ENCODE measurements around the gene IRF2.

The IRF2 gene

DNA sequence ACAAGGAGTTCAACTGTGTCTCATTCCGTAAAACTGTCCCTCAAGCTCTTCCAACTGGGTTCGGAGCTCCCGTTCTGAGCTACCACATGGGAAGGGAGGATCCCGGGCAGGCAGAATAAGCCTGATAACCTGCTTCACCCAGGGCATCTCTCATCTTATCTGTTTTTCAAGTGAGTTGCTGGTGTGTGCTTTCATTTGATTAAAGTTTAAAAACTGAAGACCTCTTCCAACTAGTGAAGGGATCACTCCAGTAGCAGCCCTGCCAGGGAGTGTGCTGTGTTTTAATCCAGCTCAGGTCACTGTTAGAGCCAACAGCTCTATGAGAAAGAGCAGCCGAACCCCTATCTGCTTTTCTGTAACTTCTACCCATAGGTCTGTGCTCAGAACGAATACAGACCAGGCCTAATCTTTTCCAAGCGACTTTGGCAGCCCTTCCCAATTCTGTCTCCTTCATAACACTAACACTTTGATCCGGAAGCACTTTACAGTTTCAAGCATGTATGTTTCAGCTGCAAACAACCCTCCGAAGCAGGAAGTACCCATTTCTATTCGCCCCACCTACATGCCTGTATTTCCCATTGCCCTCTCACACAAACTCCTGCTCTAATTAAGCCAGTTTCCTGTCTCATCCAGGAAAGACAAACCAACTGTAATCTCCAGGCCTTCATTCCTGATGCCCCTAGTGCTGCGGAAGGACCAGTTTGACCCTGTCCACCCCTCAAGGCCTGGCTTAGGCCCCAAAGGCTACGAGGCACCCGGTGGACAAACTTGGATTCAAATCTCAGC, 60.9 kb downstream of the IRF2 start:
- no peaks in the 10 kb centered on the region for H3K9me3 ChIP-seq (ENCODE audit: control insufficient read depth in 2 of 2, low read length in 2 of 2)
- H3K9ac ChIP-seq (ENCODE audit: low read depth in 1 of 2, low read length in 2 of 2) = peak overlapping the region in 1 of 2 donors; percentile 41
- peaks cover 21 to 33% of the 10 kb centered on the region in 2 donors for H3K36me3 ChIP-seq (ENCODE audit: control insufficient read depth in 2 of 2, insufficient read depth in 2 of 2, low read length in 2 of 2)
- H3K4me1 ChIP-seq (ENCODE audit: control insufficient read depth in 2 of 2, insufficient read depth in 2 of 2, low read length in 2 of 2) = peaks cover 17 to 23% of the 10 kb centered on the region in 2 donors
- H3K27ac ChIP-seq (ENCODE audit: low read depth in 2 of 2, low read length in 2 of 2) = peak overlapping the region; percentile 75 to 80
- no peak overlapping the region for H3K4me3 ChIP-seq (ENCODE audit: low read length in 2 of 2)
- no peaks in the 10 kb centered on the region for H3K27me3 ChIP-seq (ENCODE audit: control insufficient read depth in 2 of 2, insufficient read depth in 2 of 2, low read length in 2 of 2)

DNA sequence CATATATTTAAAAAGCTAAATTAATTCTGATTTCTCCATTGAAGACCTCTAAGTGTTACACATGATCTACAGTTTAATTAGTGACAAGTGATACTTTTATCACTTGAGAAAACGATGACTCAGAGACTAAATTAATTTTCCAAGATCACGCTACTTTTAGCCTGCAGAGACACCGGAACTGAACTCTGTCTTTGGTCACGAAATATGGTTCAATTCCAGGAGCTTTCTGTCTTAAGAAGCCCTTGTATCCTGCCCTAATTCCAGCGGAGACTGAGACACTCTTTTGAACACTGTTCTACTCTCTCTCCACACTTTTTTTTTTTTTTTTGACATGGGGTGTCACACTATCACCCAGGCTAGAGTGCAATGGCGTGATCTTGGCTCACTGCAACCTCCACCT, 63.6 kb downstream of the IRF2 start:
- no peak overlapping the region for H3K27ac ChIP-seq (ENCODE audit: low read depth in 2 of 2, low read length in 2 of 2)
- peaks cover 28 to 31% of the 10 kb centered on the region in 2 donors for H3K4me1 ChIP-seq (ENCODE audit: control insufficient read depth in 2 of 2, insufficient read depth in 2 of 2, low read length in 2 of 2)
- no peak overlapping the region for H3K9ac ChIP-seq (ENCODE audit: low read depth in 1 of 2, low read length in 2 of 2)
- no peak overlapping the region for H3K4me3 ChIP-seq (ENCODE audit: low read length in 2 of 2)
- peaks cover 16 to 32% of the 10 kb centered on the region in 2 donors for H3K36me3 ChIP-seq (ENCODE audit: control insufficient read depth in 2 of 2, insufficient read depth in 2 of 2, low read length in 2 of 2)
- H3K9me3 ChIP-seq (ENCODE audit: control insufficient read depth in 2 of 2, low read length in 2 of 2) = no peaks in the 10 kb centered on the region
- H3K27me3 ChIP-seq (ENCODE audit: control insufficient read depth in 2 of 2, insufficient read depth in 2 of 2, low read length in 2 of 2) = no peaks in the 10 kb centered on the region

DNA sequence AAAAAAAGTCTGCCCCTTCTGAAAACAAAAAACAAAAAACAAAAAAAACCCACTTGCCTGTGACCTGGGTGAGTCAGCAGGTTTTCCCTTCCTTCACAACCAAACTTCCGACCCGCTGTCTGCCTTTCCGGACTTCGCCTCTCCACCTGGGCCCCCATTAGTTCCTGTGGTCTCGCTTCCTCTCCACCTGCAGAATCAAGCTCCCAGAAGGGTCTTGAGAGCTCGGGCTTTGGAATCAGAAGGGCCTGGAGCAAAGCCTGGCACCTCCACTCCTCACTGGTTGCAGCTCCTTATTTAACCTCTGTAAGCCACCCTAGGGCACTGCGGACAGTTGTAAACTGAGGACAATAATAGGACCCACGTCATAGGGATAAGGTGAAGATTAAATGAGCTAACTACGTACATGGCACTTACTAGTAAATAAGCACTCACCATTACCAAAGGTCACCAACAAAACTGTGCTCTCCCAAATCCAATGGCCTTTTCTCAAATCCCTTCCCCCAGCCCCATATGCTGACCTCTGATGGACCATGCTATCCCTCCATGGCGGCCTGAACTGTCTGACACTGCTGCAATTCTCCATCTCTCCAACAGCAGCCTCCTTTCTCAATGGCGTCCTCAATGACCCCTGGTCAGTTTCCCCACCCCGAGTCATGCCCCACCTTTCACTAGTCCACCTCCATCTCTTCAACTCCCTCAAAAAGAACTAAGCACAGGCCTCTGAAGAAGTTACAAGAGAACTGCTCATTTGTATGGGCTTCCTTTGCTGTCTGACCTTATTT, 64.2 kb downstream of the IRF2 start:
- Histone ChIP-seq H3K36me3 (ENCODE audit: control insufficient read depth in 2 of 2, insufficient read depth in 2 of 2, low read length in 2 of 2) (peaks cover 19 to 32% of the 10 kb centered on the region in 2 donors), H3K4me3 (ENCODE audit: low read length in 2 of 2) (no peak overlapping the region), H3K27ac (ENCODE audit: low read depth in 2 of 2, low read length in 2 of 2) (no peak overlapping the region), H3K4me1 (ENCODE audit: control insufficient read depth in 2 of 2, insufficient read depth in 2 of 2, low read length in 2 of 2) (peaks cover 28 to 32% of the 10 kb centered on the region in 2 donors), H3K9ac (ENCODE audit: low read depth in 1 of 2, low read length in 2 of 2) (no peak overlapping the region), H3K27me3 (ENCODE audit: control insufficient read depth in 2 of 2, insufficient read depth in 2 of 2, low read length in 2 of 2) (no peaks in the 10 kb centered on the region), H3K9me3 (ENCODE audit: control insufficient read depth in 2 of 2, low read length in 2 of 2) (no peaks in the 10 kb centered on the region)

DNA sequence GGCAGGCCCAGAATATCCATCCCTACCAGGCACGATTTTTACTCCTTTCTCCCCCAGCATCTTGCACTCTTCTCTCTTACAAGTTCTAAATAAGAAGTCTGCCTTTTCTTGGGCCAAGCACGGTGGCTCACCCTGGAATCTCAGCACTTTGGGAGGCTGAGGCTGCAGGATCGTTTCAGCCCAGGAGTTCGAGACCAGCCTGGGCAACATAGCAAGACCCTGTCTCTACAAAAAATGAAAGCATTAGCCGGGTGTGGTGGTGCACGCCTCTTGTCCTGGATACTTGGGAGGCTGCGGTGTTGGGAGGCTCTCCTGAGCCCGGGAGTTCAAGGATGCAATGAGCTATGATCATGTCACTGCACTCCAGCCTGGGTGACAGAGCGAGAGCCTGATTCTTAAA, 64.8 kb downstream of the IRF2 start:
- Histone ChIP-seq H3K27ac (ENCODE audit: low read depth in 2 of 2, low read length in 2 of 2) (peak overlapping the region in 1 of 2 donors; percentile 11), H3K27me3 (ENCODE audit: control insufficient read depth in 2 of 2, insufficient read depth in 2 of 2, low read length in 2 of 2) (no peaks in the 10 kb centered on the region), H3K9me3 (ENCODE audit: control insufficient read depth in 2 of 2, low read length in 2 of 2) (no peaks in the 10 kb centered on the region), H3K9ac (ENCODE audit: low read depth in 1 of 2, low read length in 2 of 2) (no peak overlapping the region), H3K4me1 (ENCODE audit: control insufficient read depth in 2 of 2, insufficient read depth in 2 of 2, low read length in 2 of 2) (peaks cover 28 to 32% of the 10 kb centered on the region in 2 donors), H3K4me3 (ENCODE audit: low read length in 2 of 2) (no peak overlapping the region), H3K36me3 (ENCODE audit: control insufficient read depth in 2 of 2, insufficient read depth in 2 of 2, low read length in 2 of 2) (peaks cover 18 to 37% of the 10 kb centered on the region in 2 donors)

DNA sequence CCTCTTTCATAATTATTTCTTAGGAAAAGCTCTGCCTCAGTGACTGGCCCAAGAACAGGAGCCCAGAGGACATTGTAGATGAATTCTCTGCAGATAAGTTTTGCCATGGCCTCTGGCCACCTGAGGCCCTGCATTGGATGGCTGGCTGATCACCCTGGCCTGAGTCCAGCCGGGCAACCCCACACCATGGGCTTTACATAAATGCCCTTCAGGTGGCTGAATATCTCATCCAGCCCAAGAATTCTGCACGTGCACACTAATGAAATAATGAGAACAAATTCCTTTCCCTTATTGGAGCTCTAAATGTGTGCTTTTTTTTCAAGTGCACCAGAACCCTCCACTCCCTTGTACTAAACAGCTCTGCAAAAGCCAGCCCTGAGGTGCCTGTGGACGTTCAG, 65.7 kb downstream of the IRF2 start:
- Histone ChIP-seq H3K4me3 (ENCODE audit: low read length in 2 of 2) (no peak overlapping the region), H3K9ac (ENCODE audit: low read depth in 1 of 2, low read length in 2 of 2) (no peak overlapping the region), H3K9me3 (ENCODE audit: control insufficient read depth in 2 of 2, low read length in 2 of 2) (no peaks in the 10 kb centered on the region), H3K36me3 (ENCODE audit: control insufficient read depth in 2 of 2, insufficient read depth in 2 of 2, low read length in 2 of 2) (peaks cover 22 to 34% of the 10 kb centered on the region in 2 donors), H3K27me3 (ENCODE audit: control insufficient read depth in 2 of 2, insufficient read depth in 2 of 2, low read length in 2 of 2) (no peaks in the 10 kb centered on the region), H3K27ac (ENCODE audit: low read depth in 2 of 2, low read length in 2 of 2) (no peak overlapping the region), H3K4me1 (ENCODE audit: control insufficient read depth in 2 of 2, insufficient read depth in 2 of 2, low read length in 2 of 2) (peaks cover 22 to 26% of the 10 kb centered on the region in 2 donors)

DNA sequence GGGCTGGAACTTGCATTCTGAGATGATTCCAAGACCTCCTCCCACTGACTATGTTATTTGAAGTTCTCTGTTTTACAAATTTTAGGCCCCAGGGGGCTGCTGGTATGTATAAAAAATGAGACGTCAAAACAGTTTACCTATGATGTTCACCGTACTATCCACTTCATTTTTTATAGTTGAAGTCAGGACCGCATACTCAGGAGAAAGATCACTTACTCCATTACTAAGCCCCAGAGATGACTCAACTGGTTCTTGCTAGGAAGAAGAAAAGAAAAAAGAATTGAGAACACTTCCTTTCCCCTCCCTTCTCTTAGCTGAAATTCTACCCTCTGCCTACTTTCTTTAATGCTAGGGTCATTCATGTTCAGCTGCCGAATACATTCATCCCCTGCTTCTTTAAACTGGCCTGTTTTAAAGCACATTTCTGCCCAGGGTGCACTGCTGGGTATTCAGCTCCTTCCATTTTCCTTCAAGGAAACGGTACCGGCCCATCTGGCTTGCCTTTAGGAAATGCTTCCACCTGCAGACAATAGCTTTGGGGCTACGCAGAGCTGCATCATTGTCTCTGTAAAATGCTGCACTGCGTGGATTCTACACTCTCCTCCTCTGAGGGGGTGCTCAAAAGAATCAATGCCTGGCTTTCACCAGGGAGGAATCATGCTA, 66.2 kb downstream of the IRF2 start:
- Histone ChIP-seq H3K27me3 (ENCODE audit: control insufficient read depth in 2 of 2, insufficient read depth in 2 of 2, low read length in 2 of 2) (no peaks in the 10 kb centered on the region), H3K9me3 (ENCODE audit: control insufficient read depth in 2 of 2, low read length in 2 of 2) (no peaks in the 10 kb centered on the region), H3K4me3 (ENCODE audit: low read length in 2 of 2) (no peak overlapping the region), H3K4me1 (ENCODE audit: control insufficient read depth in 2 of 2, insufficient read depth in 2 of 2, low read length in 2 of 2) (peaks cover 17 to 26% of the 10 kb centered on the region in 2 donors), H3K27ac (ENCODE audit: low read depth in 2 of 2, low read length in 2 of 2) (no peak overlapping the region), H3K36me3 (ENCODE audit: control insufficient read depth in 2 of 2, insufficient read depth in 2 of 2, low read length in 2 of 2) (peaks cover 27 to 40% of the 10 kb centered on the region in 2 donors), H3K9ac (ENCODE audit: low read depth in 1 of 2, low read length in 2 of 2) (peak overlapping the region in 1 of 2 donors; percentile 24)

DNA sequence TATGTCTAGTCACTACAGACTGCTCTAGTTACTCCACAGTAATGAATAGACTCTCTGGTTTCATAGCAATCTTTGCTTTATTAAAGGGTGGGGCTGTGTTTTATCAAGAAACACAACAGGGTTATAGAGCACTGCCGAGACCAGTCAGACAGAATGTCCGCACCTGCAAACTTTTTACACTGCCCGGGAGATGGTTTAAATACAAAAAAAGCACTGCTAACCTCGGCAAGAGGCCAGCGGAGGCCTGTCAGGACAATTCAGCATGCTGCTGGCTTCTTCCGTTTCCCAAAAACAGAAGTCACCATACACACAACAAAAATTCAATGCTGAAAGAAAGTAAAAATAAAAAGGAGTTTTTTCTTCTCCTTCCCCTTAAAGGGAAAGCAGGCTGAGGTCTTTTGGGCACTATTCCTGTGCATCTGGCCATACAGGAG, 67.4 kb downstream of the IRF2 start:
- Histone ChIP-seq H3K36me3 (ENCODE audit: control insufficient read depth in 2 of 2, insufficient read depth in 2 of 2, low read length in 2 of 2) (peaks cover 32 to 49% of the 10 kb centered on the region in 2 donors), H3K27ac (ENCODE audit: low read depth in 2 of 2, low read length in 2 of 2) (peak overlapping the region; percentile 83 to 84)

DNA sequence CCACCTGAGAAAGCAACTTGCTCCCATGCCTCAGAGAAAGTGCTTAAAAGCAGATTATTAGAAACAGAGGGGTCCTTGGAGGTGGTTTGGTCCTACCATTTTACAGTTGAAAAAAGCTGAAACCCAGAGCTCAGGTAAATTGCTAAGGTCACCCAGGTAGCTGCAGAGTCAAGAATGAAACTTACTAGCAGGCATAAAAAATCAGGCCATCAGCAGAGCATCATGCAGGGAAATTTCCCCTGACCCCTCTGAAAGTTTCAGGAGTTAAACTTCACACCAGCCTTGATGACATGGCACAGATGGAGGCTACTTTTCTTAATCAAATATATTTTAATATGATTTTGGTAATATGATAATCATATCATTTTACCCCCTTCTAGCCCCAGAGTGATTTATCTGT, 70.3 kb downstream of the IRF2 start:
- Histone ChIP-seq H3K9ac (ENCODE audit: low read depth in 1 of 2, low read length in 2 of 2) (no peak overlapping the region), H3K9me3 (ENCODE audit: control insufficient read depth in 2 of 2, low read length in 2 of 2) (no peaks in the 10 kb centered on the region), H3K4me3 (ENCODE audit: low read length in 2 of 2) (no peak overlapping the region), H3K27ac (ENCODE audit: low read depth in 2 of 2, low read length in 2 of 2) (no peak overlapping the region), H3K36me3 (ENCODE audit: control insufficient read depth in 2 of 2, insufficient read depth in 2 of 2, low read length in 2 of 2) (peaks cover 46 to 68% of the 10 kb centered on the region in 2 donors), H3K27me3 (ENCODE audit: control insufficient read depth in 2 of 2, insufficient read depth in 2 of 2, low read length in 2 of 2) (no peaks in the 10 kb centered on the region), H3K4me1 (ENCODE audit: control insufficient read depth in 2 of 2, insufficient read depth in 2 of 2, low read length in 2 of 2) (peaks cover 17 to 22% of the 10 kb centered on the region in 2 donors)

More for the DNA sequence above, 67.4 kb downstream of the IRF2 start:
- peak overlapping the region; percentile 36 to 54 for H3K9ac ChIP-seq (ENCODE audit: low read depth in 1 of 2, low read length in 2 of 2)
- H3K4me1 ChIP-seq (ENCODE audit: control insufficient read depth in 2 of 2, insufficient read depth in 2 of 2, low read length in 2 of 2) = peaks cover 17 to 26% of the 10 kb centered on the region in 2 donors
- no peak overlapping the region for H3K4me3 ChIP-seq (ENCODE audit: low read length in 2 of 2)
- no peaks in the 10 kb centered on the region for H3K9me3 ChIP-seq (ENCODE audit: control insufficient read depth in 2 of 2, low read length in 2 of 2)
- H3K27me3 ChIP-seq (ENCODE audit: control insufficient read depth in 2 of 2, insufficient read depth in 2 of 2, low read length in 2 of 2) = no peaks in the 10 kb centered on the region

DNA sequence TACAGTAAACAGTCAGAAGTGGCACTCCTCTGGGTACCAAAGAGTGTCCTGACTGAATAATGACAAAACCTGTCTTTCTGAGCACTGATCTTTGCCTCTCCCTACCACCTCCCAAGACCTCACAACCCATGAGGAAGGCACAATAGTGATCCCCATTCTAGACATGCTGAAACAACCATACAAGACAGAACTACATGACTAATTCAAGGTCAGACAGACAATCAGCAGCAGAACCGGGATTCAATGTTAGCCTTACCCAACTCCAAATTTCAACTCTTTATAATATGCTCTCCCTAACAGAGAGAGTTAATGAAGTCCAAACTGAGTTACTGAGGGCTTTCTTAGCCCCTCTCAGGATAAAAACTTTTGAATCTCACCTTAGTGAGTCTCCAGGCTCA, 71.0 kb downstream of the IRF2 start:
- Histone ChIP-seq H3K9me3 (ENCODE audit: control insufficient read depth in 2 of 2, low read length in 2 of 2) (no peaks in the 10 kb centered on the region), H3K27me3 (ENCODE audit: control insufficient read depth in 2 of 2, insufficient read depth in 2 of 2, low read length in 2 of 2) (no peaks in the 10 kb centered on the region), H3K36me3 (ENCODE audit: control insufficient read depth in 2 of 2, insufficient read depth in 2 of 2, low read length in 2 of 2) (peaks cover 50 to 69% of the 10 kb centered on the region in 2 donors), H3K9ac (ENCODE audit: low read depth in 1 of 2, low read length in 2 of 2) (no peak overlapping the region), H3K4me1 (ENCODE audit: control insufficient read depth in 2 of 2, insufficient read depth in 2 of 2, low read length in 2 of 2) (peaks cover 17% of the 10 kb centered on the region in 2 donors), H3K4me3 (ENCODE audit: low read length in 2 of 2) (no peak overlapping the region), H3K27ac (ENCODE audit: low read depth in 2 of 2, low read length in 2 of 2) (no peak overlapping the region)

All from mucosa of rectum (tissue), 2 donors.